ENCODE data around the gene NOTCH4.
"Not testable (repeated sequence)": the region's sequence is repeated elsewhere in the genome, so short reads cannot be mapped to it uniquely, and the experiment has no call there.

The NOTCH4 gene

GRCh38 chr6:32223258-32224235 is at the start of gene NOTCH4:
Gene NOTCH4, minus strand, starts transcription at chr6:32224067. Its CDS starts 139 bp downstream, at chr6:32223928.
- no peaks in the 10 kb centered on the region for H3K79me2 ChIP-seq
- no peaks in the 10 kb centered on the region for H3K4me1 ChIP-seq
- H3K27me3 ChIP-seq (ENCODE audit: control insufficient read depth, insufficient read depth, low read length) = no peaks in the 10 kb centered on the region
- no peak within 1 kb of the TSS for H3K9ac ChIP-seq
- H3K4me3 ChIP-seq (ENCODE audit: low read depth, low read length) = peak within 1 kb of the TSS; percentile 25
- peak within 1 kb of the TSS; percentile 35 for H3K4me2 ChIP-seq (ENCODE audit: low read length)
- no peaks in the 10 kb centered on the region for H3K36me3 ChIP-seq (ENCODE audit: control insufficient read depth, insufficient read depth, low read length)
- peak within 1 kb of the TSS; percentile 54 for H3K27ac ChIP-seq
- H2AFZ ChIP-seq = no peak within 1 kb of the TSS
- no peak for TF ChIP-seq CTCF (IDR thresholded peaks at IDR 0.05)
- H3K9me3 ChIP-seq (ENCODE audit: control insufficient read depth, low read length) = no peaks in the 10 kb centered on the region

DNA sequence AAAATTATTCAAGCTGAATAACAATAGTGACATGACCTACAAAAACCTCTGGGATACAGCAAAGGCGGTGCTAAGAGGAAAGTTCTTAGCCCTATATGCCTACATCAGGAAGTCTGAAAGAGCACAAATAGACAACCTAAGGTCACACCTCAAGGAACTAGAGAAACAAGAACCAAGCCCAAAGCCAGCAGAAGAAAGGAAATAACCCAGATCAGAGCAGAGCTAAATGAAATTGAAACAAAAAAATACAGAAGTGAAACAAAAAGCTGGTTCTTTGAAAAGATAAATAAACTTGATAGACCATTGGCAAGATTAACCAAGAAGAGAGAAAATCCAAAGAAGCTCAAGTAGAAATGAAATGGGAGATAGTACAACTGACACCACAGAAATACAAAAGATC is 47.6 kb upstream of the NOTCH4 start:
- H3K4me1 ChIP-seq = no peaks in the 10 kb centered on the region
- no peaks in the 10 kb centered on the region for H3K27me3 ChIP-seq (ENCODE audit: control insufficient read depth, insufficient read depth, low read length)
- H3K27ac ChIP-seq = no peak overlapping the region
- no peak overlapping the region for H3K4me3 ChIP-seq (ENCODE audit: low read depth, low read length)
- H2AFZ ChIP-seq = no peak overlapping the region
- no peaks in the 10 kb centered on the region for H3K36me3 ChIP-seq (ENCODE audit: control insufficient read depth, insufficient read depth, low read length)
- no peak overlapping the region for H3K4me2 ChIP-seq (ENCODE audit: low read length)
- H3K9me3 ChIP-seq (ENCODE audit: control insufficient read depth, low read length) = no peaks in the 10 kb centered on the region
- H3K9ac ChIP-seq = no peak overlapping the region
- no peak for TF ChIP-seq CTCF (IDR thresholded peaks at IDR 0.05)
- H3K79me2 ChIP-seq = no peaks in the 10 kb centered on the region

DNA sequence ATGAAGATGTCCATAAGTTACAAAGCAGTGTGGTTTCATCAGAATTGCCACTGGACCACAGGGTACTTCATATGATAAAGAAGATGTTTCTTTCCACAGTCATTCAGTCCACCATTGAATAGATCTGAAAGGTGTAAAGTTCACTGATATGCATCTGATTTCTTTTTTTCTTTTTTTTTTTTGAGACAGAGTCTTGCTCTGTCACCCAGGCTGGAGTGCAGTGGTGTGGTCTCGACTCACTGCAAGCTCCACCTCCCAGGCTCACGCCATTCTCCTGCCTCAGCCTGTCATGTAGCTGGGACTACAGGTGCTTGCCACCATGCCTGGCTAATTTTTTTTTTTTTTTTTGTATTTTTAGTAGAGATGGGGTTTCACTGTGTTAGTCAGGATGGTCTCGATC is 44.6 kb upstream of the NOTCH4 start:
- not testable (repeated sequence) for H3K27ac ChIP-seq; H3K4me3 ChIP-seq (ENCODE audit: low read depth, low read length); H3K4me2 ChIP-seq (ENCODE audit: low read length); H3K36me3 ChIP-seq (ENCODE audit: control insufficient read depth, insufficient read depth, low read length); H3K9ac ChIP-seq; H3K79me2 ChIP-seq; H3K9me3 ChIP-seq (ENCODE audit: control insufficient read depth, low read length); H3K27me3 ChIP-seq (ENCODE audit: control insufficient read depth, insufficient read depth, low read length); H3K4me1 ChIP-seq; H2AFZ ChIP-seq

- no peaks in the 10 kb centered on the region for H3K4me1 ChIP-seq
Measured at GRCh38 chr6:32267035-32267434, 43.2 kb upstream of the NOTCH4 start.

GRCh38 chr6:32257262-32257661 is 33.4 kb upstream of the NOTCH4 start:
- H3K79me2 ChIP-seq; H3K36me3 ChIP-seq (ENCODE audit: control insufficient read depth, insufficient read depth, low read length); H3K4me2 ChIP-seq (ENCODE audit: low read length); H3K9me3 ChIP-seq (ENCODE audit: control insufficient read depth, low read length); H3K4me3 ChIP-seq (ENCODE audit: low read depth, low read length); H2AFZ ChIP-seq; H3K27ac ChIP-seq; H3K9ac ChIP-seq; H3K27me3 ChIP-seq (ENCODE audit: control insufficient read depth, insufficient read depth, low read length); H3K4me1 ChIP-seq: not testable (repeated sequence)

More at GRCh38 chr6:32267035-32267434, 43.2 kb upstream of the NOTCH4 start:
- Histone ChIP-seq H3K9ac (no peak overlapping the region), H2AFZ (no peak overlapping the region), H3K36me3 (ENCODE audit: control insufficient read depth, insufficient read depth, low read length) (no peaks in the 10 kb centered on the region), H3K4me3 (ENCODE audit: low read depth, low read length) (no peak overlapping the region), H3K27me3 (ENCODE audit: control insufficient read depth, insufficient read depth, low read length) (no peaks in the 10 kb centered on the region), H3K79me2 (no peaks in the 10 kb centered on the region), H3K4me2 (ENCODE audit: low read length) (no peak overlapping the region), H3K27ac (no peak overlapping the region), H3K9me3 (ENCODE audit: control insufficient read depth, low read length) (no peaks in the 10 kb centered on the region)
- TF ChIP-seq CTCF (IDR thresholded peaks at IDR 0.05) = no peak
